Measurements from ENCODE around the gene RUSC2.
"Not testable (repeated sequence)": the region's sequence is repeated elsewhere in the genome, so short reads cannot be mapped to it uniquely, and the experiment has no call there.

RUSC2 gene

GRCh38 chr9:35470340-35470739 is 19.6 kb upstream of the RUSC2 start:
- no peak for DNase-seq (ENCODE audit: low read depth)
- no peak for TF ChIP-seq CTCF (conservative IDR thresholded peaks at IDR 0.05; ENCODE audit: low read length)
- H3K4me3 ChIP-seq (ENCODE audit: low read length), result no peak overlapping the region

GRCh38 chr9:35470894-35471293 is 19.0 kb upstream of the RUSC2 start:
- H3K4me3 ChIP-seq (ENCODE audit: low read length), result no peak overlapping the region
- TF ChIP-seq CTCF (conservative IDR thresholded peaks at IDR 0.05; ENCODE audit: low read length), result no peak
- peak; percentile 88 for DNase-seq (ENCODE audit: low read depth)

GRCh38 chr9:35476596-35476995 is 13.3 kb upstream of the RUSC2 start:
- DNase-seq (ENCODE audit: low read depth), result no peak
- no peak for TF ChIP-seq CTCF (conservative IDR thresholded peaks at IDR 0.05; ENCODE audit: low read length)
- H3K4me3 ChIP-seq (ENCODE audit: low read length), result no peak overlapping the region

- TF ChIP-seq CTCF (conservative IDR thresholded peaks at IDR 0.05; ENCODE audit: low read length), result peak; percentile 92
- DNase-seq (ENCODE audit: low read depth), result peak; percentile 90
- H3K4me3 ChIP-seq (ENCODE audit: low read length), result not testable (repeated sequence)
These were observed 12.6 kb upstream of the RUSC2 start for GRCh38 chr9:35477211-35477855.

- DNase-seq (ENCODE audit: low read depth), result no peak
- H3K4me3 ChIP-seq (ENCODE audit: low read length), result no peak overlapping the region
- TF ChIP-seq CTCF (conservative IDR thresholded peaks at IDR 0.05; ENCODE audit: low read length), result no peak
These were observed 11.0 kb upstream of the RUSC2 start for GRCh38 chr9:35478871-35479270.

GRCh38 chr9:35481347-35481975 is 8.4 kb upstream of the RUSC2 start:
- DNase-seq (ENCODE audit: low read depth), result peak; percentile 80
- no peak overlapping the region for H3K4me3 ChIP-seq (ENCODE audit: low read length)
- TF ChIP-seq CTCF (conservative IDR thresholded peaks at IDR 0.05; ENCODE audit: low read length), result peak; percentile 96

- TF ChIP-seq CTCF (conservative IDR thresholded peaks at IDR 0.05; ENCODE audit: low read length), result no peak
- no peak overlapping the region for H3K4me3 ChIP-seq (ENCODE audit: low read length)
- DNase-seq (ENCODE audit: low read depth), result no peak
These were observed 7.8 kb upstream of the RUSC2 start for GRCh38 chr9:35482071-35482470.

Data from AG10803 (cell line).